ENCODE data around the gene EDEM2. TPM values are rescaled to one million over a fixed set of nuclear protein-coding genes. Genes with fewer than 3 reads are reported as not detected.
"Not testable (repeated sequence)": the region's sequence is repeated elsewhere in the genome, so short reads cannot be mapped to it uniquely, and the experiment has no call there.

Gene EDEM2
- polyA plus RNA-seq, 1 donor from 2014 or later: 13.3 TPM

- H3K9ac ChIP-seq (ENCODE audit: low read length): no peak overlapping the region
- H3K79me2 ChIP-seq (replicated peaks; ENCODE audit: insufficient read depth, low read length): no peaks in the 10 kb centered on the region
- H3K27ac ChIP-seq (ENCODE audit: low read length): no peak overlapping the region
- no peak overlapping the region for H3K4me2 ChIP-seq (ENCODE audit: low read length)
- TF ChIP-seq REST (IDR thresholded peaks at IDR 0.05; ENCODE audit: borderline replicate concordance): no peak
- no peak for TF ChIP-seq RAD21 (conservative IDR thresholded peaks at IDR 0.05)
- no peak for TF ChIP-seq EZH2 (IDR thresholded peaks at IDR 0.05; ENCODE audit: borderline replicate concordance, insufficient read depth, low read length, poor library complexity, severe bottlenecking)
- no peak for TF ChIP-seq SMC3 (conservative IDR thresholded peaks at IDR 0.05; ENCODE audit: poor library complexity)
- TF ChIP-seq, protein P1, sequence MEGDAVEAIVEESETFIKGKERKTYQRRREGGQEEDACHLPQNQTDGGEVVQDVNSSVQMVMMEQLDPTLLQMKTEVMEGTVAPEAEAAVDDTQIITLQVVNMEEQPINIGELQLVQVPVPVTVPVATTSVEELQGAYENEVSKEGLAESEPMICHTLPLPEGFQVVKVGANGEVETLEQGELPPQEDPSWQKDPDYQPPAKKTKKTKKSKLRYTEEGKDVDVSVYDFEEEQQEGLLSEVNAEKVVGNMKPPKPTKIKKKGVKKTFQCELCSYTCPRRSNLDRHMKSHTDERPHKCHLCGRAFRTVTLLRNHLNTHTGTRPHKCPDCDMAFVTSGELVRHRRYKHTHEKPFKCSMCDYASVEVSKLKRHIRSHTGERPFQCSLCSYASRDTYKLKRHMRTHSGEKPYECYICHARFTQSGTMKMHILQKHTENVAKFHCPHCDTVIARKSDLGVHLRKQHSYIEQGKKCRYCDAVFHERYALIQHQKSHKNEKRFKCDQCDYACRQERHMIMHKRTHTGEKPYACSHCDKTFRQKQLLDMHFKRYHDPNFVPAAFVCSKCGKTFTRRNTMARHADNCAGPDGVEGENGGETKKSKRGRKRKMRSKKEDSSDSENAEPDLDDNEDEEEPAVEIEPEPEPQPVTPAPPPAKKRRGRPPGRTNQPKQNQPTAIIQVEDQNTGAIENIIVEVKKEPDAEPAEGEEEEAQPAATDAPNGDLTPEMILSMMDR (IDR thresholded peaks at IDR 0.05; ENCODE audit: poor library complexity, severe bottlenecking): no peak
- no peak for TF ChIP-seq EP300 (conservative IDR thresholded peaks at IDR 0.05; ENCODE audit: poor library complexity, severe bottlenecking)
- TF ChIP-seq TAF1 (IDR thresholded peaks at IDR 0.05; ENCODE audit: low read depth): no peak
- no peak for TF ChIP-seq MXI1 (conservative IDR thresholded peaks at IDR 0.05; ENCODE audit: poor library complexity, severe bottlenecking)
- no peak for TF ChIP-seq POLR2AphosphoS5 (IDR thresholded peaks at IDR 0.05)
- no peaks in the 10 kb centered on the region for H3K36me3 ChIP-seq (ENCODE audit: insufficient read depth, low read length)
- no peaks in the 10 kb centered on the region for H3F3A ChIP-seq (ENCODE audit: insufficient read depth, low read length, poor library complexity, severe bottlenecking)
- H3K9me3 ChIP-seq (ENCODE audit: low read length): no peaks in the 10 kb centered on the region
- H2AFZ ChIP-seq (ENCODE audit: low read depth, low read length): no peak overlapping the region
- H3K4me3 ChIP-seq (ENCODE audit: low read length): no peak overlapping the region
- no peaks in the 10 kb centered on the region for H3K9me2 ChIP-seq (ENCODE audit: insufficient read depth, low read length)
- H3K27me3 ChIP-seq (ENCODE audit: insufficient read depth, low read depth, low read length): no peaks in the 10 kb centered on the region
- no peaks in the 10 kb centered on the region for H4K20me1 ChIP-seq (ENCODE audit: insufficient read depth)
These were observed 40.6 kb upstream of the EDEM2 start for GRCh38 chr20:35187584-35188190.

GRCh38 chr20:35186691-35187289, 39.7 kb upstream of the EDEM2 start:
- not testable (repeated sequence) for H3K27me3 ChIP-seq (ENCODE audit: insufficient read depth, low read depth, low read length); H3K9me3 ChIP-seq (ENCODE audit: low read length); H3F3A ChIP-seq (ENCODE audit: insufficient read depth, low read length, poor library complexity, severe bottlenecking); H3K27ac ChIP-seq (ENCODE audit: low read length); H3K36me3 ChIP-seq (ENCODE audit: insufficient read depth, low read length); H3K9ac ChIP-seq (ENCODE audit: low read length); H3K4me3 ChIP-seq (ENCODE audit: low read length); H3K9me2 ChIP-seq (ENCODE audit: insufficient read depth, low read length); H3K4me2 ChIP-seq (ENCODE audit: low read length); H3K79me2 ChIP-seq (replicated peaks; ENCODE audit: insufficient read depth, low read length); H4K20me1 ChIP-seq (ENCODE audit: insufficient read depth); H2AFZ ChIP-seq (ENCODE audit: low read depth, low read length)

Measured in neural cell (in vitro differentiated cells).